Loucy (cell line): Measurements from ENCODE around the gene KANSL1.

Experiments used
- H2AFZ ChIP-seq: fragments of 200-600 bp; sonication (generic); 2 replicates; pipeline ENCODE4 v1.6.0; 2016; ENCODE audit warnings: antibody characterized with exemption, mild to moderate bottlenecking, low read length, moderate library complexity
- H3F3A ChIP-seq: fragments of 200-600 bp; 2 replicates; pipeline ENCODE4 v1.6.0; 2016; ENCODE audit warnings: antibody characterized with exemption, low read depth, mild to moderate bottlenecking
- H3K27me3 ChIP-seq: fragments of 200-600 bp; sonication (generic); 2 replicates; pipeline ENCODE4 v1.6.1; 2014; ENCODE audit warnings: low read length, mild to moderate bottlenecking; ENCODE audit not compliant: insufficient read depth, poor library complexity, severe bottlenecking
- H3K36me3 ChIP-seq: fragments of 200-600 bp; sonication (generic); 2 replicates; pipeline ENCODE4 v1.6.1; 2016; ENCODE audit warnings: low read length; ENCODE audit not compliant: insufficient read depth
- H3K4me1 ChIP-seq: fragments of 200-600 bp; sonication (generic); 2 replicates; pipeline ENCODE4 v1.5.1; 2014; ENCODE audit warnings: low read length, mild to moderate bottlenecking; ENCODE audit not compliant: insufficient read depth, poor library complexity, severe bottlenecking
- H3K4me2 ChIP-seq: fragments of 200-600 bp; sonication (generic); 2 replicates; pipeline ENCODE4 v1.6.0; 2014; ENCODE audit warnings: antibody characterized with exemption, low read length, low read depth, mild to moderate bottlenecking; ENCODE audit not compliant: poor library complexity, severe bottlenecking
- H3K4me3 ChIP-seq: fragments of 200-600 bp; sonication (generic); 2 replicates; pipeline ENCODE4 v1.5.1; 2014; ENCODE audit warnings: low read length, mild to moderate bottlenecking, mixed read lengths; ENCODE audit not compliant: poor library complexity, severe bottlenecking
- H3K79me2 ChIP-seq: fragments of 200-600 bp; sonication (generic); 2 replicates; pipeline ENCODE4 v1.6.1; 2014; ENCODE audit warnings: low read length; ENCODE audit not compliant: insufficient read depth
- H3K9ac ChIP-seq: fragments of 200-600 bp; sonication (generic); 2 replicates; pipeline ENCODE4 v1.6.0; 2014; ENCODE audit warnings: mild to moderate bottlenecking, low read depth, low read length, moderate library complexity; ENCODE audit not compliant: poor library complexity, severe bottlenecking
- H3K9me2 ChIP-seq: fragments of 200-600 bp; sonication (generic); replicated peaks from 2 replicates; pipeline ENCODE4 v1.6.1; 2016; ENCODE audit warnings: low read depth, low read length, mixed read lengths
- H3K9me3 ChIP-seq: fragments of 200-600 bp; sonication (generic); 2 replicates; pipeline ENCODE4 v1.6.1; 2014; ENCODE audit warnings: mild to moderate bottlenecking, antibody characterized with exemption, low read length, low read depth; ENCODE audit not compliant: insufficient read depth
- H4K20me1 ChIP-seq: fragments of 200-600 bp; sonication (generic); 2 replicates; pipeline ENCODE4 v1.6.0; 2014; ENCODE audit warnings: antibody characterized with exemption, low read length, mild to moderate bottlenecking; ENCODE audit not compliant: insufficient read depth, poor library complexity, severe bottlenecking
- CTCF ChIP-seq: fragments of 200-600 bp; sonication (generic); conservative IDR thresholded peaks from 2 replicates; pipeline ENCODE4 v1.5.1; 2014; ENCODE audit warnings: mild to moderate bottlenecking, antibody characterized with exemption, low read length
- EZH2phosphoT487 ChIP-seq: fragments of 200-600 bp; IDR thresholded peaks from 2 replicates; pipeline ENCODE4 v1.6.1; 2018; ENCODE audit warnings: antibody characterized with exemption, mild to moderate bottlenecking, moderate library complexity, borderline replicate concordance

KANSL1 gene

GRCh38 chr17:46126840-46127239 lies 66.4 kb downstream of the KANSL1 start:
- Histone ChIP-seq H3K4me3 (no peak overlapping the region), H3K27me3 (no peaks in the 10 kb centered on the region), H3F3A (no peaks in the 10 kb centered on the region), H4K20me1 (peaks cover 97% of the 10 kb centered on the region), H3K79me2 (peaks cover 98% of the 10 kb centered on the region), H3K9me3 (no peaks in the 10 kb centered on the region), H3K36me3 (peaks cover 10% of the 10 kb centered on the region; the same call in 1 of the 2 replicates), H3K9me2 (no peaks in the 10 kb centered on the region), H3K9ac (no peak overlapping the region), H3K4me1 (no peaks in the 10 kb centered on the region), H2AFZ (no peak overlapping the region), H3K4me2 (no peak overlapping the region)
- TF ChIP-seq CTCF (no peak), EZH2phosphoT487 (no peak)

GRCh38 chr17:46125831-46126230 lies 67.4 kb downstream of the KANSL1 start:
- H3F3A ChIP-seq, result no peaks in the 10 kb centered on the region
- H3K27me3 ChIP-seq, result no peaks in the 10 kb centered on the region
- peaks cover 97% of the 10 kb centered on the region for H4K20me1 ChIP-seq
- no peak overlapping the region for H3K4me2 ChIP-seq
- TF ChIP-seq EZH2phosphoT487, result no peak
- peaks cover 98% of the 10 kb centered on the region for H3K79me2 ChIP-seq
- no peak overlapping the region for H2AFZ ChIP-seq
- no peak overlapping the region for H3K9ac ChIP-seq
- peaks cover 10% of the 10 kb centered on the region; the same call in 1 of the 2 replicates for H3K36me3 ChIP-seq
- no peaks in the 10 kb centered on the region for H3K4me1 ChIP-seq
- H3K4me3 ChIP-seq, result no peak overlapping the region
- no peaks in the 10 kb centered on the region for H3K9me3 ChIP-seq
- no peaks in the 10 kb centered on the region for H3K9me2 ChIP-seq

- no peak overlapping the region for H3K9ac ChIP-seq
- no peak overlapping the region for H2AFZ ChIP-seq
- H4K20me1 ChIP-seq, result peaks cover 97% of the 10 kb centered on the region
- H3K4me1 ChIP-seq, result no peaks in the 10 kb centered on the region
- peaks cover 98% of the 10 kb centered on the region for H3K79me2 ChIP-seq
- H3F3A ChIP-seq, result no peaks in the 10 kb centered on the region
- no peaks in the 10 kb centered on the region for H3K27me3 ChIP-seq
- no peak overlapping the region for H3K4me3 ChIP-seq
- peaks cover 10% of the 10 kb centered on the region; the same call in 1 of the 2 replicates for H3K36me3 ChIP-seq
- H3K9me3 ChIP-seq, result no peaks in the 10 kb centered on the region
- no peak overlapping the region for H3K4me2 ChIP-seq
- H3K9me2 ChIP-seq, result no peaks in the 10 kb centered on the region
- no peak for TF ChIP-seq EZH2phosphoT487
- TF ChIP-seq CTCF, result no peak
Measured at GRCh38 chr17:46124695-46125592, 68.3 kb downstream of the KANSL1 start.

GRCh38 chr17:46123607-46124006 lies 69.6 kb downstream of the KANSL1 start:
- H3K4me3 ChIP-seq, result no peak overlapping the region

More at GRCh38 chr17:46123607-46124006, 69.6 kb downstream of the KANSL1 start:
- H3K9me2 ChIP-seq, result no peaks in the 10 kb centered on the region
- TF ChIP-seq EZH2phosphoT487, result no peak
- no peak for TF ChIP-seq CTCF
- no peaks in the 10 kb centered on the region for H3K27me3 ChIP-seq
- no peak overlapping the region for H2AFZ ChIP-seq
- H3K9ac ChIP-seq, result no peak overlapping the region
- H3F3A ChIP-seq, result no peaks in the 10 kb centered on the region
- peaks cover 3% of the 10 kb centered on the region; the same call in 1 of the 2 replicates for H3K36me3 ChIP-seq
- H3K9me3 ChIP-seq, result no peaks in the 10 kb centered on the region
- H3K79me2 ChIP-seq, result peaks cover 98% of the 10 kb centered on the region
- H4K20me1 ChIP-seq, result peaks cover 97% of the 10 kb centered on the region
- no peak overlapping the region for H3K4me2 ChIP-seq
- H3K4me1 ChIP-seq, result no peaks in the 10 kb centered on the region
